SK-N-SH treated with all-trans-retinoic acid at 6 μM for 48 hours (cell line): ENCODE results near the gene ITGA5.

Source experiments
- ATAC-seq: fragments of 200-7000 bp; cut with Tn5 transposase; 3 replicates; pipeline ENCODE4 v1.9.1; 2020; ENCODE audit warnings: mild to moderate bottlenecking, moderate library complexity
- ARNTL ChIP-seq: fragments of 450-650 bp; formaldehyde crosslinking; IDR thresholded peaks from 2 replicates; pipeline ENCODE4 v1.5.0; 2020; ENCODE audit warnings: low read depth, mild to moderate bottlenecking, moderate library complexity, borderline replicate concordance
- CREB5 ChIP-seq: fragments of 250-450 bp; sonication (Bioruptor Pico); IDR thresholded peaks from 2 replicates; pipeline ENCODE4 v1.5.1; 2020; ENCODE audit warnings: low read depth, mild to moderate bottlenecking, moderate library complexity
- CSDC2 ChIP-seq: fragments of 250-450 bp; sonication (Bioruptor Pico); IDR thresholded peaks from 2 replicates; pipeline ENCODE4 v1.5.0; 2020; ENCODE audit warnings: mild to moderate bottlenecking, moderate library complexity
- CSRNP3 ChIP-seq: fragments of 250-450 bp; sonication (Bioruptor Pico); IDR thresholded peaks from 2 replicates; pipeline ENCODE4 v1.5.1; 2021; ENCODE audit warnings: mild to moderate bottlenecking, moderate library complexity
- ESRRG ChIP-seq: fragments of 250-450 bp; sonication (Bioruptor Pico); IDR thresholded peaks from 2 replicates; pipeline ENCODE4 v1.6.1; 2021; ENCODE audit warnings: mild to moderate bottlenecking
- GLIS3 ChIP-seq: fragments of 250-450 bp; sonication (Bioruptor Pico); IDR thresholded peaks from 2 replicates; pipeline ENCODE4 v1.5.0; 2020; ENCODE audit warnings: mild to moderate bottlenecking, moderate library complexity
- ISL1 ChIP-seq: fragments of 250-450 bp; sonication (Bioruptor Pico); IDR thresholded peaks from 2 replicates; pipeline ENCODE4 v2.1.2; 2022; ENCODE audit warnings: mild to moderate bottlenecking, moderate library complexity
- OSR1 ChIP-seq: fragments of 250-450 bp; sonication (Bioruptor Pico); IDR thresholded peaks from 2 replicates; pipeline ENCODE4 v1.8.0; 2022; ENCODE audit warnings: moderate library complexity, mild to moderate bottlenecking, inconsistent platforms
- PATZ1 ChIP-seq: fragments of 250-450 bp; sonication (Bioruptor Pico); IDR thresholded peaks from 2 replicates; pipeline ENCODE4 v1.8.0; 2020; ENCODE audit warnings: mild to moderate bottlenecking, moderate library complexity, borderline replicate concordance
- PPARA ChIP-seq: fragments of 250-450 bp; sonication (Bioruptor Pico); IDR thresholded peaks from 2 replicates; pipeline ENCODE4 v1.5.0; 2020; ENCODE audit warnings: mild to moderate bottlenecking, borderline replicate concordance
- RARB ChIP-seq: fragments of 250-450 bp; sonication (Bioruptor Pico); IDR thresholded peaks from 2 replicates; pipeline ENCODE4 v1.8.0; 2021; ENCODE audit warnings: mild to moderate bottlenecking, moderate library complexity
- SNAI2 ChIP-seq: fragments of 250-450 bp; sonication (Bioruptor Pico); IDR thresholded peaks from 2 replicates; pipeline ENCODE4 v1.5.0; 2020; ENCODE audit warnings: mild to moderate bottlenecking, moderate library complexity
- TCF4 ChIP-seq: fragments of 250-450 bp; sonication (Bioruptor Pico); IDR thresholded peaks from 2 replicates; pipeline ENCODE4 v1.8.0; 2021; ENCODE audit warnings: mild to moderate bottlenecking, moderate library complexity, borderline replicate concordance
- TOX ChIP-seq: fragments of 250-450 bp; sonication (Bioruptor Pico); IDR thresholded peaks from 2 replicates; pipeline ENCODE4 v1.8.0; 2021; ENCODE audit warnings: mild to moderate bottlenecking, moderate library complexity, borderline replicate concordance
- TSHZ2 ChIP-seq: fragments of 250-450 bp; sonication (Bioruptor Pico); IDR thresholded peaks from 2 replicates; pipeline ENCODE4 v1.5.0; 2020; ENCODE audit warnings: mild to moderate bottlenecking, moderate library complexity
- ZC3H10 ChIP-seq: fragments of 250-450 bp; sonication (Bioruptor Pico); IDR thresholded peaks from 2 replicates; pipeline ENCODE4 v1.5.1; 2021; ENCODE audit warnings: mild to moderate bottlenecking, moderate library complexity
- ZFP3 ChIP-seq: fragments of 250-450 bp; sonication (Bioruptor Pico); IDR thresholded peaks from 2 replicates; pipeline ENCODE4 v1.5.0; 2020; ENCODE audit warnings: mild to moderate bottlenecking, moderate library complexity
- ZFP30 ChIP-seq: fragments of 450-650 bp; formaldehyde crosslinking; IDR thresholded peaks from 2 replicates; pipeline ENCODE4 v1.5.0; 2022; ENCODE audit warnings: mild to moderate bottlenecking, moderate library complexity
- ZNF70 ChIP-seq: fragments of 450-650 bp; formaldehyde crosslinking; IDR thresholded peaks from 2 replicates; pipeline ENCODE4 v1.5.0; 2020; ENCODE audit warnings: mild to moderate bottlenecking, moderate library complexity
- ZNF8 ChIP-seq: fragments of 450-650 bp; formaldehyde crosslinking; IDR thresholded peaks from 2 replicates; pipeline ENCODE4 v1.5.0; 2020; ENCODE audit warnings: mild to moderate bottlenecking, moderate library complexity

Gene ITGA5

GRCh38 chr12:54359762-54360351 is 59.2 kb downstream of the ITGA5 start (continued):
- no peak for TF ChIP-seq ESRRG (CRISPR knock-in tag)
- TF ChIP-seq OSR1 (CRISPR knock-in tag): no peak
- TF ChIP-seq RARB: no peak
- TF ChIP-seq CSDC2 (CRISPR knock-in tag): no peak
- TF ChIP-seq ARNTL (CRISPR knock-in tag): no peak
- no peak for TF ChIP-seq SNAI2 (CRISPR knock-in tag)
- no peak for TF ChIP-seq ZFP30 (CRISPR knock-in tag)
- TF ChIP-seq PPARA: no peak
- no peak for TF ChIP-seq ISL1 (CRISPR knock-in tag)
- no peak for TF ChIP-seq ZNF8 (CRISPR knock-in tag)

- no peak for TF ChIP-seq ZFP30 (CRISPR knock-in tag)
- TF ChIP-seq ZNF70 (CRISPR knock-in tag): no peak
- TF ChIP-seq OSR1 (CRISPR knock-in tag): no peak
- no peak for TF ChIP-seq ZNF8 (CRISPR knock-in tag)
- TF ChIP-seq TSHZ2 (CRISPR knock-in tag): peak; percentile 100
- TF ChIP-seq ZC3H10: no peak
- TF ChIP-seq CSDC2 (CRISPR knock-in tag): no peak
- peak; percentile 46; the same call in 1 of the 2 replicates for TF ChIP-seq TCF4
- no peak for TF ChIP-seq SNAI2 (CRISPR knock-in tag)
- TF ChIP-seq PATZ1: peak; percentile 88
- TF ChIP-seq, all 23 proteins: peak for 3
- ATAC-seq: peak; percentile 87
These were observed 59.9 kb downstream of the ITGA5 start for GRCh38 chr12:54358945-54359761.

GRCh38 chr12:54358191-54358944 is 60.7 kb downstream of the ITGA5 start:
- TF ChIP-seq CREB5 (no peak), SNAI2 (CRISPR knock-in tag) (no peak), GLIS3 (no peak), CSDC2 (CRISPR knock-in tag) (no peak), ZFP30 (CRISPR knock-in tag) (no peak), TOX (CRISPR knock-in tag) (no peak), PATZ1 (no peak), ESRRG (CRISPR knock-in tag) (no peak), RARB (no peak), OSR1 (CRISPR knock-in tag) (no peak), ARNTL (CRISPR knock-in tag) (no peak), ZFP3 (CRISPR knock-in tag) (no peak), ISL1 (CRISPR knock-in tag) (no peak), CSRNP3 (CRISPR knock-in tag) (no peak)
- no peak; the same call in 2 of the 3 replicates for ATAC-seq
